Tibial nerve (tissue), 4 donors: Measurements from ENCODE around the gene MROH8. TPM values are rescaled to one million over a fixed set of nuclear protein-coding genes. Genes with fewer than 3 reads are reported as not detected.
"Not testable (repeated sequence)": the region's sequence is repeated elsewhere in the genome, so short reads cannot be mapped to it uniquely, and the experiment has no call there.

Source experiments
- DNase-seq, 2 donors: peaks; one replicate each; pipeline ENCODE4 v3.0.0-alpha.2; 2019; ENCODE audit warnings: low spot score in 2 of 2
- H3K27ac ChIP-seq, 4 donors: fragments of 200-600 bp; sonication (generic) in 3 of 4; one replicate each; pipeline ENCODE4 v1.5.1; 2017 to 2019; ENCODE audit warnings: mild to moderate bottlenecking in 1 of 4
- H3K27me3 ChIP-seq, 2 donors: fragments of 200-600 bp; sonication (generic) in 1 of 2; one replicate each; pipeline versions ENCODE4 v1.5.1 to v1.6.0; 2017 to 2019
- H3K36me3 ChIP-seq, 3 donors: fragments of 200-600 bp; sonication (generic); one replicate each; pipeline ENCODE4 v1.5.1; 2018 to 2019
- H3K4me1 ChIP-seq, 4 donors: fragments of 200-600 bp; sonication (generic) in 3 of 4; one replicate each; pipeline ENCODE4 v1.5.1; 2017 to 2019
- H3K4me3 ChIP-seq, 4 donors: fragments of 200-600 bp; sonication (generic) in 3 of 4; one replicate each; pipeline ENCODE4 v1.5.1; 2017 to 2019; ENCODE audit warnings: mild to moderate bottlenecking in 1 of 4, moderate library complexity in 1 of 4
- H3K9me3 ChIP-seq, 4 donors: fragments of 200-600 bp; sonication (generic) in 3 of 4; one replicate each; pipeline ENCODE4 v1.5.1; 2017 to 2019
- EP300 ChIP-seq, 2 donors: sonication (generic); formaldehyde crosslinking; IDR thresholded peaks; one replicate each; pipeline ENCODE4 v1.6.1; 2017; ENCODE audit warnings: antibody characterized with exemption in 2 of 2, mild to moderate bottlenecking in 1 of 2
- POLR2A ChIP-seq, 2 donors: fragments of 450-650 bp; IDR thresholded peaks; one replicate each; pipeline ENCODE4 v1.6.1; 2017; ENCODE audit warnings: antibody characterized with exemption in 2 of 2, mild to moderate bottlenecking in 2 of 2, moderate library complexity in 2 of 2
- WGBS, 2 donors: methylation state at CpG; one replicate each; pipeline ENCODE4 v1.1.5; 2018; 5-methylcytosine and 5-hydroxymethylcytosine counted together
- total RNA-seq, 4 donors: library from RNA; depleted of rRNA; stranded (reverse); fragments of >200 nt; gene quantifications; one replicate each; pipeline ENCODE4 v1.1.0, GENCODE V29; 2016
- TF ChIP-seq, protein P1 (sequence below), 5 experiments: fragments of 200-600 bp in 3 of 5; fragments of 450-650 bp in 2 of 5; sonication (generic) in 3 of 5; IDR thresholded peaks; one replicate each; pipeline ENCODE4 v1.5.1; 2016 to 2019; ENCODE audit warnings: antibody characterized with exemption in 5 of 5, mild to moderate bottlenecking in 3 of 5, moderate library complexity in 2 of 5

MROH8 gene
- total RNA-seq, 4 donors from 2014 or later = 1.9 to 2.7 (median 2.4) TPM

DNA sequence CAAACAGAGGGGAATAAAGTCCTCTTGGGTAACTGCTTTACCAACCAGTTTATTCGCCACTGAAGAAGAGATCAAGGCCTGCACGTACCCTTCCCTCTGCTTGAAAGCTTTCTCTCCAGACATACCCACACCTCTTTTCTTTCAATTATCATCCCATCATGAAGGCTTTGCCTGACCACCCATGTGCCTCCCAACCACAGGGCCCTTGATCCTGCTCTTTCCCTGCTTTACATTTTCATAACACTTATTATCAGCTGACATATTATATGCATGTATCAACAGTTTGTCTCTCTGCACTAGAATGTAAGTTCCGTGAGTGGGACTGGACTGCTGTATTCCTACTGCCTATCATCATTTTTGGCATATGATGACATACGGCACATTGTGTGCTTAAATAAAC lies 21.1 kb downstream of the MROH8 start:
- H3K27me3 ChIP-seq = no peaks in the 10 kb centered on the region

DNA sequence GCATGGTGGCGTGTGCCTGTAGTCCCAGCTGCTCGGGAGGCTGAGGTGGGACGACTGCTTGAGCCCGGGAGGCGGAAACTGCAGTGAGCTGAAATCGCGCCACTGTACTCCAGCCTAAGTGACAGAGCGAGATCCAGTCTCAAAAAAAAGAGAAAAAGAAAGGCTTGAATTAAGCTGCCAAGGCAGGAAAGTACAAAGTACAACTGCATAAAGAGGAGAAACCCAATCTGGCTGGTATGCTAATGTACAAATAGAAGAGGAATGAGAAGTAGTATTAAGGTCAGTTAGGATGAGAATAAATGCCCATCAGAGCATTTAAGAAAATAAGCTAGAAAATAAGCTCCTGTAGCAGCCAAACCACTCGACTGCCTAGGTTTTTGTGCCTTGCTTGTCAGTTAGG lies 23.4 kb downstream of the MROH8 start:
- Histone ChIP-seq H3K36me3 (peaks cover 0 to 40% (median 0%) of the 10 kb centered on the region in 3 donors), H3K27ac (no peak overlapping the region), H3K9me3 (no peaks in the 10 kb centered on the region), H3K4me3 (no peak overlapping the region), H3K27me3 (no peaks in the 10 kb centered on the region), H3K4me1 (no peaks in the 10 kb centered on the region)
- TF ChIP-seq EP300 (IDR thresholded peaks at IDR 0.05) (no peak), POLR2A (IDR thresholded peaks at IDR 0.05) (no peak)
- TF ChIP-seq, protein P1, sequence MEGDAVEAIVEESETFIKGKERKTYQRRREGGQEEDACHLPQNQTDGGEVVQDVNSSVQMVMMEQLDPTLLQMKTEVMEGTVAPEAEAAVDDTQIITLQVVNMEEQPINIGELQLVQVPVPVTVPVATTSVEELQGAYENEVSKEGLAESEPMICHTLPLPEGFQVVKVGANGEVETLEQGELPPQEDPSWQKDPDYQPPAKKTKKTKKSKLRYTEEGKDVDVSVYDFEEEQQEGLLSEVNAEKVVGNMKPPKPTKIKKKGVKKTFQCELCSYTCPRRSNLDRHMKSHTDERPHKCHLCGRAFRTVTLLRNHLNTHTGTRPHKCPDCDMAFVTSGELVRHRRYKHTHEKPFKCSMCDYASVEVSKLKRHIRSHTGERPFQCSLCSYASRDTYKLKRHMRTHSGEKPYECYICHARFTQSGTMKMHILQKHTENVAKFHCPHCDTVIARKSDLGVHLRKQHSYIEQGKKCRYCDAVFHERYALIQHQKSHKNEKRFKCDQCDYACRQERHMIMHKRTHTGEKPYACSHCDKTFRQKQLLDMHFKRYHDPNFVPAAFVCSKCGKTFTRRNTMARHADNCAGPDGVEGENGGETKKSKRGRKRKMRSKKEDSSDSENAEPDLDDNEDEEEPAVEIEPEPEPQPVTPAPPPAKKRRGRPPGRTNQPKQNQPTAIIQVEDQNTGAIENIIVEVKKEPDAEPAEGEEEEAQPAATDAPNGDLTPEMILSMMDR (IDR thresholded peaks at IDR 0.05) = no peak
- 93 to 95% methylated on average over 9 of the region's 9 CpGs for WGBS, 2 donors
- no peak for DNase-seq

More for the DNA sequence above, 21.1 kb downstream of the MROH8 start:
- H3K36me3 ChIP-seq = peaks cover 0 to 35% (median 0%) of the 10 kb centered on the region in 3 donors
- H3K4me3 ChIP-seq = no peak overlapping the region
- DNase-seq = no peak
- no peaks in the 10 kb centered on the region for H3K9me3 ChIP-seq
- WGBS, 2 donors = 91 to 93% methylated on average over 4 of the region's 4 CpGs
- no peaks in the 10 kb centered on the region for H3K4me1 ChIP-seq
- no peak overlapping the region for H3K27ac ChIP-seq
- TF ChIP-seq, protein P1 (IDR thresholded peaks at IDR 0.05) = no peak
- TF ChIP-seq EP300 (IDR thresholded peaks at IDR 0.05) (no peak), POLR2A (IDR thresholded peaks at IDR 0.05) (no peak)

DNA sequence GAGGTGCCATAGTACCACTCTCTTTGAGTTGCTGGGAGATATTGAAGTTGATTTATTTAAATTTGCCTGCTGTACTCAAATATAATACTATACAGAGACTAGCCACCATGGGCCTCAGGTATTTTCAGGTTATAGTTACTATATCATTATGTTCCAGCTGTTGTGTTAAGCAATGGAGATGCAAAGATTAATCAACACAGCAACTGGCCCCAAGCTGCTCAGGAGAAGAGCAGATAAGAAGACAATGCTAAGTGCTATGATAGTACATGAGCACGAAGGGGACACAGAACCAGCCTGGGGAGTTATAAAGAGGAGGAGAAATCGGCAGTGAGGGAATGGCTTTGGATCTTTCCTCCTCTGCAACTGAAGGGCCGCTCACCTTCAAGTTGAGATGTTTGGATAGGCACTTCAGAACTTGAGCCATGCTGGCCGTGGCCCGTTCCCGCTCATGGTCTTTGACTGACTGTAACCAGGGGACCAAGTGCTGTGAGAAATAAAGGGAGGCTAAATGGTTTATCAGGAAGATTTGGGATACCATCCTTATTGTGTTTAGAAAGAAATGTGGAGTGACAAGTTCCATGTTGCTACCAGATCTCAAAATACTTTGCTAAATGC lies 24.6 kb downstream of the MROH8 start:
- H3K27ac ChIP-seq = no peak overlapping the region
- peaks cover 0 to 40% (median 0%) of the 10 kb centered on the region in 3 donors for H3K36me3 ChIP-seq
- no peaks in the 10 kb centered on the region for H3K4me1 ChIP-seq
- no peak for TF ChIP-seq POLR2A (IDR thresholded peaks at IDR 0.05)
- TF ChIP-seq, protein P1 (IDR thresholded peaks at IDR 0.05) = no peak
- no peak for TF ChIP-seq EP300 (IDR thresholded peaks at IDR 0.05)
- WGBS, 2 donors = 94 to 95% methylated on average over 6 of the region's 6 CpGs
- H3K4me3 ChIP-seq = no peak overlapping the region
- no peaks in the 10 kb centered on the region for H3K27me3 ChIP-seq
- DNase-seq = no peak
- no peaks in the 10 kb centered on the region for H3K9me3 ChIP-seq

DNA sequence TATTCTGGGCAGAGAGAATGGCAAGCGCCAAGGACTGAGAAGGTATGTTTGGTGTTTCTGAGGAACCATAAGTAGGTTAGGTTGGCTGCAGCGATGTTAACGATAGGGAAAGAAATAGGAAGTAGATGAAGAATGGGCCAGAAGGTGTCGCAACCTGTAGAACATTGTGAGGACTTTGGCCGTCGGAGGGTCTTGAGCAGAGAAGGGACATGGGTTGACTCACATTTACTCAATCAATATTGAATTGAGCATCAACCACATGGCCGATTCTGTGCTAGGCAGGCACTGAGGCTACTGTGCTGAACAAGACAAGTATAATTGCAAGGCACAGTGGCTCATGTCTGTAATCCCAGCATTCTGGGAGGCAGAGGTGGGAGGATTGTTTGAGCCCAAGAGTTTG lies 27.1 kb downstream of the MROH8 start:
- Histone ChIP-seq H3K9me3 (no peaks in the 10 kb centered on the region), H3K4me1 (no peaks in the 10 kb centered on the region), H3K4me3 (no peak overlapping the region), H3K27me3 (no peaks in the 10 kb centered on the region), H3K36me3 (peaks cover 0 to 35% (median 0%) of the 10 kb centered on the region in 3 donors), H3K27ac (no peak overlapping the region)
- 94 to 95% methylated on average over 7 of the region's 7 CpGs for WGBS, 2 donors
- TF ChIP-seq EP300 (IDR thresholded peaks at IDR 0.05) = no peak
- TF ChIP-seq, protein P1 (IDR thresholded peaks at IDR 0.05) = no peak
- TF ChIP-seq POLR2A (IDR thresholded peaks at IDR 0.05) = no peak
- no peak for DNase-seq

DNA sequence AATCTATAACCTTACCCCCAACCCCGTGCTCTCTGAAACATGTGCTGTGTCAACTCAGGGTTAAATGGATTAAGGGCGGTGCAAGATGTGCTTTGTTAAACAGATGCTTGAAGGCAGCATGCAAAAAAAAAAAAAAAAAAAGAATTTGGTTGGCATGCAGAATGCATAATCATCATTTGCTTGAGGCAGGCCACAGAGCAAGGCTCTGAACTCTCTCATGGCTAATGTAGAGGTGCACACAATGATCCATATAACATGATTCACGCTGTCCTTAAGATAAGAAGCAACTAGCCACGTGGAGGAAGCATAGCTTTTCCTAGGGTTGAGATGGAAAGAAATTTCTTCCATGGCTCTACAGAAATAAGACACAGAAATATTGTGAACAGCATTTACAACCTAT lies 27.8 kb downstream of the MROH8 start:
- Histone ChIP-seq H3K9me3 (no peaks in the 10 kb centered on the region), H3K36me3 (peaks cover 0 to 32% (median 0%) of the 10 kb centered on the region in 3 donors), H3K27ac (no peak overlapping the region), H3K4me1 (no peaks in the 10 kb centered on the region), H3K27me3 (no peaks in the 10 kb centered on the region), H3K4me3 (no peak overlapping the region)
- no peak for DNase-seq
- TF ChIP-seq, protein P1 (IDR thresholded peaks at IDR 0.05) = no peak
- TF ChIP-seq EP300 (IDR thresholded peaks at IDR 0.05) (no peak), POLR2A (IDR thresholded peaks at IDR 0.05) (no peak)
- WGBS, 2 donors = 69 to 76% methylated on average over 4 of the region's 4 CpGs

DNA sequence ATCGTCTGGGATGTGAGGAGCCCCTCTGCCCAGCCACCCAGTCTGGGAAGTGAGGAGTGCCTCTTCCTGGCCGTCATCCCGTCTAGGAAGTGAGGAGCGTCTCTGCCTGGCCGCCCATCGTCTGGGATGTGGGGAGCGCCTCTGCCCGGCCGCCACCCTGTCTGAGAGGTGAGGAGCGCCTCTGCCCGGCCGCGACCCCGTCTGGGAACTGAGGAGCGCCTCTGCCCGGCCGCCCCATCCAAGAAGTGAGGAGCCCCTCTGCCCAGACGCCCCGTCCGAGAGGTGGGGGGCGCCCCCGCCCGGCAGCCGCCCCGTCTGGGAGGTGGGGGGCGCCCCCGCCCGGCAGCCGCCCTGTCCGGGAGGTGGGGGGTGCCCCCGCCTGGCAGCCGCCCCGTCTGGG lies 28.5 kb downstream of the MROH8 start:
- H3K9me3 ChIP-seq, H3K4me3 ChIP-seq, H3K27me3 ChIP-seq, H3K27ac ChIP-seq, H3K4me1 ChIP-seq, DNase-seq: not testable (repeated sequence)
- H3K36me3 ChIP-seq = peaks cover 0 to 34% (median 0%) of the 10 kb centered on the region in 3 donors
- 90 to 97% methylated on average over 3 to 27 of the region's 33 CpGs for WGBS, 2 donors
